Prostate gland (tissue), 2 donors: ENCODE measurements around the gene CFAP54.

Source experiments
- POLR2A ChIP-seq: fragments of 450-650 bp; IDR thresholded peaks from one replicate; pipeline ENCODE4 v1.6.1; 2016; ENCODE audit warnings: antibody characterized with exemption, mild to moderate bottlenecking
- POLR2AphosphoS5 ChIP-seq: sonication (generic); formaldehyde crosslinking; IDR thresholded peaks from one replicate; pipeline ENCODE4 v1.6.1; 2017; ENCODE audit warnings: antibody characterized with exemption
- TF ChIP-seq, protein P1 (sequence below), 4 experiments: fragments of 200-600 bp in 2 of 4; fragments of 450-650 bp in 2 of 4; sonication (generic) in 2 of 4; IDR thresholded peaks; 1 replicate in 3 of 4; 2 replicates in 1 of 4; pipeline ENCODE4 v1.5.1; 2016 to 2019; ENCODE audit warnings: antibody characterized with exemption in 4 of 4, mild to moderate bottlenecking in 2 of 4, moderate library complexity in 2 of 4

DNA sequence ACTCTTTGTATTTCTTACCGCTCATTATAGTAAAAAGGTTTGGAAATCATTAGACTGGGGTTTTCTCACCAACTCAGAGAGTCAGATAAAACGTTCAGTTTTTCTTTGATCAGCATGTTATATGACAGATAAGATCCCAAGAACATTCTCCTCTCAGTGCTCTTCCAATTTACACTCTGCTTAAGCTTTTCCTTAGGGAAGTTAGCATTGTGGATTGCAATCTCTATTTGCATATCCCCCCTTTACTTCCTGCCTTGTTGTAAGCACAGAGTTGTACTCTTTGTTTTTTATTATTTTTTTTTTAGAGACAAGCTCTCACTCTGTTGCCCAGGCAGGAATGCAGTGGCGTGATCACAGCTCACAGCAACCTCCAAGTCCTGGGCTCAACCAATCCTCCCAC is 11.4 kb upstream of the CFAP54 start:
- TF ChIP-seq, protein P1, sequence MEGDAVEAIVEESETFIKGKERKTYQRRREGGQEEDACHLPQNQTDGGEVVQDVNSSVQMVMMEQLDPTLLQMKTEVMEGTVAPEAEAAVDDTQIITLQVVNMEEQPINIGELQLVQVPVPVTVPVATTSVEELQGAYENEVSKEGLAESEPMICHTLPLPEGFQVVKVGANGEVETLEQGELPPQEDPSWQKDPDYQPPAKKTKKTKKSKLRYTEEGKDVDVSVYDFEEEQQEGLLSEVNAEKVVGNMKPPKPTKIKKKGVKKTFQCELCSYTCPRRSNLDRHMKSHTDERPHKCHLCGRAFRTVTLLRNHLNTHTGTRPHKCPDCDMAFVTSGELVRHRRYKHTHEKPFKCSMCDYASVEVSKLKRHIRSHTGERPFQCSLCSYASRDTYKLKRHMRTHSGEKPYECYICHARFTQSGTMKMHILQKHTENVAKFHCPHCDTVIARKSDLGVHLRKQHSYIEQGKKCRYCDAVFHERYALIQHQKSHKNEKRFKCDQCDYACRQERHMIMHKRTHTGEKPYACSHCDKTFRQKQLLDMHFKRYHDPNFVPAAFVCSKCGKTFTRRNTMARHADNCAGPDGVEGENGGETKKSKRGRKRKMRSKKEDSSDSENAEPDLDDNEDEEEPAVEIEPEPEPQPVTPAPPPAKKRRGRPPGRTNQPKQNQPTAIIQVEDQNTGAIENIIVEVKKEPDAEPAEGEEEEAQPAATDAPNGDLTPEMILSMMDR (IDR thresholded peaks at IDR 0.05), result no peak
- TF ChIP-seq POLR2A (no peak), POLR2AphosphoS5 (no peak)
